Stimulated activated effector memory CD8-positive, alpha-beta T cell treated with anti-CD3 and anti-CD28 coated beads, Interleukin-12 subunit alpha, Interleukin-12 subunit beta, amount 100 ng/mL, for 72 hours (primary cell): ENCODE results near the gene ASB16.

Source experiments
- ATAC-seq: fragments of 150-1000 bp; cut with Tn5 transposase; 2 replicates; pipeline ENCODE4 v1.10.0; 2021
- DNase-seq, 2 donors: peaks; one replicate each; pipeline ENCODE4 v3.0.0; 2021 to 2022; ENCODE audit warnings: low spot score in 2 of 2
- H3K27ac Mint-ChIP-seq: one replicate; pipeline ENCODE4 v1.8.0; 2022; ENCODE audit warnings: mild to moderate bottlenecking, mixed read lengths
- H3K36me3 Mint-ChIP-seq: one replicate; pipeline ENCODE4 v1.8.0; 2022; ENCODE audit warnings: mild to moderate bottlenecking, mixed read lengths
- H3K4me1 Mint-ChIP-seq: one replicate; pipeline ENCODE4 v1.8.0; 2022; ENCODE audit warnings: mixed read lengths
- H3K4me3 Mint-ChIP-seq: one replicate; pipeline ENCODE4 v1.8.0; 2022; ENCODE audit warnings: mild to moderate bottlenecking, mixed read lengths
- H3K9me3 Mint-ChIP-seq: one replicate; pipeline ENCODE4 v1.8.0; 2022; ENCODE audit warnings: mixed read lengths

The ASB16 gene

GRCh38 chr17:44219616-44220212 lies 49.2 kb downstream of the ASB16 start, which contains the start of gene UBTF:
Gene UBTF (minus strand): TSS chr17:44219675. CDS start chr17:44218229, 1,446 bp downstream.
- H3K9me3 Mint-ChIP-seq: no peaks in the 10 kb centered on the region
- ATAC-seq (peak; percentile 35), DNase-seq (peak in 1 of 2 donors; percentile 80)
- H3K4me1 Mint-ChIP-seq: peaks cover 50% of the 10 kb centered on the region
- H3K27ac Mint-ChIP-seq: peak within 1 kb of the TSS; percentile 96
- peak within 1 kb of the TSS; percentile 96 for H3K4me3 Mint-ChIP-seq
- H3K36me3 Mint-ChIP-seq: peaks cover 63% of the 10 kb centered on the region

GRCh38 chr17:44220213-44221083 lies 49.9 kb downstream of the ASB16 start:
- H3K4me3 Mint-ChIP-seq: peak overlapping the region; percentile 96
- H3K36me3 Mint-ChIP-seq: peaks cover 56% of the 10 kb centered on the region
- no peaks in the 10 kb centered on the region for H3K9me3 Mint-ChIP-seq
- peaks cover 43% of the 10 kb centered on the region for H3K4me1 Mint-ChIP-seq
- ATAC-seq (peak; percentile 23), DNase-seq (peak; percentile 54 to 84)
- peak overlapping the region; percentile 96 for H3K27ac Mint-ChIP-seq

GRCh38 chr17:44221084-44221861 lies 50.8 kb downstream of the ASB16 start:
- H3K36me3 Mint-ChIP-seq: peaks cover 47% of the 10 kb centered on the region
- peak overlapping the region; percentile 96 for H3K27ac Mint-ChIP-seq
- peaks cover 35% of the 10 kb centered on the region for H3K4me1 Mint-ChIP-seq
- H3K4me3 Mint-ChIP-seq: peak overlapping the region; percentile 96
- peak; percentile 44 to 81 for DNase-seq
- ATAC-seq: peak; percentile 46
- no peaks in the 10 kb centered on the region for H3K9me3 Mint-ChIP-seq

GRCh38 chr17:44221862-44222111 lies 51.3 kb downstream of the ASB16 start:
- DNase-seq (peak in 1 of 2 donors; percentile 69), ATAC-seq (no peak)
- no peaks in the 10 kb centered on the region for H3K9me3 Mint-ChIP-seq
- peak overlapping the region; percentile 96 for H3K4me3 Mint-ChIP-seq
- peaks cover 30% of the 10 kb centered on the region for H3K4me1 Mint-ChIP-seq
- peak overlapping the region; percentile 96 for H3K27ac Mint-ChIP-seq
- H3K36me3 Mint-ChIP-seq: peaks cover 42% of the 10 kb centered on the region

GRCh38 chr17:44222112-44222869 lies 51.8 kb downstream of the ASB16 start:
- Mint-ChIP-seq H3K9me3 (no peaks in the 10 kb centered on the region), H3K4me1 (peaks cover 25% of the 10 kb centered on the region), H3K36me3 (peaks cover 37% of the 10 kb centered on the region), H3K27ac (peak overlapping the region; percentile 96), H3K4me3 (peak overlapping the region; percentile 96)
- ATAC-seq (no peak), DNase-seq (no peak)

- H3K9me3 Mint-ChIP-seq: no peaks in the 10 kb centered on the region
- peaks cover 24% of the 10 kb centered on the region for H3K36me3 Mint-ChIP-seq
- DNase-seq (no peak), ATAC-seq (no peak)
- H3K4me1 Mint-ChIP-seq: peaks cover 17% of the 10 kb centered on the region
- no peak overlapping the region for H3K27ac Mint-ChIP-seq
- H3K4me3 Mint-ChIP-seq: no peak overlapping the region
Measured at GRCh38 chr17:44223541-44224071, 53.1 kb downstream of the ASB16 start.
